HEK293 (cell line): ENCODE data around the gene HMCN2.

Experiments
- CTCF ChIA-PET: fragments of 350-600 bp; formaldehyde crosslinking; extraction: SDS; loops from one replicate; lab custom pipeline; 2021; ENCODE audit warnings: antibody characterized with exemption; lab: Yijun Ruan, JAX
- POLR2A ChIA-PET: fragments of 300-600 bp; formaldehyde crosslinking; extraction: SDS; loops from one replicate; lab custom pipeline; 2020; ENCODE audit warnings: antibody characterized with exemption, inconsistent platforms; lab: Yijun Ruan, JAX
- H3K27ac ChIP-seq: fragments of 200-500 bp; sonication (Bioruptor generic); 2 replicates; pipeline ENCODE4 v1.5.1; 2014; ENCODE audit warnings: low read depth, low read length, control low read depth, inconsistent platforms; ENCODE audit errors: extremely low read depth
- H3K36me3 ChIP-seq, 2 experiments: fragments of 200-500 bp in 1 of 2; sonication (Bioruptor generic) in 1 of 2; 1 replicate in 1 of 2; 2 replicates in 1 of 2; pipeline ENCODE4 v1.5.1; 2014 to 2017; ENCODE audit warnings: inconsistent platforms in 2 of 2, low read length in 2 of 2; ENCODE audit not compliant: control insufficient read depth in 2 of 2, insufficient read depth in 1 of 2
- H3K4me1 ChIP-seq: fragments of 200-500 bp; sonication (Bioruptor generic); 2 replicates; pipeline ENCODE4 v1.5.1; 2014; ENCODE audit warnings: mild to moderate bottlenecking, low read length, inconsistent platforms; ENCODE audit not compliant: control insufficient read depth, insufficient read depth
- H3K4me3 ChIP-seq: 2 replicates; pipeline ENCODE4 v1.5.1; 2011; ENCODE audit warnings: low read depth, mild to moderate bottlenecking, control low read depth, low read length, moderate library complexity
- H3K9me3 ChIP-seq: fragments of 200-500 bp; sonication (Bioruptor generic); 2 replicates; pipeline ENCODE4 v1.5.1; 2014; ENCODE audit warnings: low read depth, low read length, inconsistent platforms; ENCODE audit not compliant: control insufficient read depth, insufficient read depth
- EGR2 ChIP-seq: fragments of 450-650 bp; formaldehyde crosslinking; IDR thresholded peaks from 2 replicates; pipeline ENCODE4 v1.5.1; 2016; ENCODE audit warnings: low read depth, missing biosample characterization, missing genetic modification characterization
- GLI4 ChIP-seq: fragments of 450-650 bp; formaldehyde crosslinking; IDR thresholded peaks from 2 replicates; pipeline ENCODE4 v1.5.1; 2016; ENCODE audit warnings: missing biosample characterization, missing genetic modification characterization
- GLIS2 ChIP-seq: fragments of 450-650 bp; formaldehyde crosslinking; IDR thresholded peaks from 2 replicates; pipeline ENCODE4 v1.5.1; 2016; ENCODE audit warnings: missing biosample characterization, missing genetic modification characterization
- HOXC10 ChIP-seq: sonication (generic); formaldehyde crosslinking; IDR thresholded peaks from 2 replicates; pipeline ENCODE4 v1.8.1; 2023; ENCODE audit warnings: mild to moderate bottlenecking, missing genetic modification reagents
- KLF8 ChIP-seq: fragments of 450-650 bp; formaldehyde crosslinking; IDR thresholded peaks from 2 replicates; pipeline ENCODE4 v1.5.1; 2016; ENCODE audit warnings: missing biosample characterization, missing genetic modification characterization
- MYNN ChIP-seq: fragments of 450-650 bp; formaldehyde crosslinking; IDR thresholded peaks from 2 replicates; pipeline ENCODE4 v1.5.1; 2016; ENCODE audit warnings: missing biosample characterization, missing genetic modification characterization, borderline replicate concordance
- PATZ1 ChIP-seq: fragments of 450-650 bp; formaldehyde crosslinking; IDR thresholded peaks from 2 replicates; pipeline ENCODE4 v1.5.1; 2016; ENCODE audit warnings: missing biosample characterization, missing genetic modification characterization
- PRDM1 ChIP-seq: fragments of 450-650 bp; formaldehyde crosslinking; IDR thresholded peaks from 2 replicates; pipeline ENCODE4; 2016; ENCODE audit warnings: missing biosample characterization, missing genetic modification characterization
- RBAK ChIP-seq: fragments of 450-650 bp; formaldehyde crosslinking; IDR thresholded peaks from 2 replicates; pipeline ENCODE4 v1.5.1; 2016; ENCODE audit warnings: missing biosample characterization, missing genetic modification characterization
- WT1 ChIP-seq: fragments of 450-650 bp; formaldehyde crosslinking; IDR thresholded peaks from 2 replicates; pipeline ENCODE4 v1.5.1; 2016; ENCODE audit warnings: missing biosample characterization, missing genetic modification characterization
- ZBTB17 ChIP-seq: fragments of 450-650 bp; formaldehyde crosslinking; IDR thresholded peaks from 2 replicates; pipeline ENCODE4 v1.5.1; 2016; ENCODE audit warnings: missing biosample characterization, missing genetic modification characterization
- ZNF174 ChIP-seq: fragments of 450-650 bp; formaldehyde crosslinking; IDR thresholded peaks from 2 replicates; pipeline ENCODE4 v1.5.0; 2017; ENCODE audit warnings: missing biosample characterization, mild to moderate bottlenecking, missing genetic modification characterization
- ZNF24 ChIP-seq: fragments of 450-650 bp; formaldehyde crosslinking; IDR thresholded peaks from 2 replicates; pipeline ENCODE4 v1.5.1; 2016; ENCODE audit warnings: missing biosample characterization, missing genetic modification characterization
- ZNF391 ChIP-seq: fragments of 450-650 bp; formaldehyde crosslinking; IDR thresholded peaks from 2 replicates; pipeline ENCODE4 v1.5.1; 2016; ENCODE audit warnings: low read depth, missing biosample characterization, missing genetic modification characterization, borderline replicate concordance
- ZNF404 ChIP-seq: fragments of 450-650 bp; formaldehyde crosslinking; IDR thresholded peaks from 2 replicates; pipeline ENCODE4 v1.5.1; 2017; ENCODE audit warnings: missing biosample characterization, missing genetic modification characterization
- ZNF416 ChIP-seq: fragments of 450-650 bp; formaldehyde crosslinking; IDR thresholded peaks from 2 replicates; pipeline ENCODE4 v1.5.1; 2016; ENCODE audit warnings: missing biosample characterization, missing genetic modification characterization
- ZNF433 ChIP-seq: fragments of 450-650 bp; formaldehyde crosslinking; IDR thresholded peaks from 2 replicates; pipeline ENCODE4 v1.5.1; 2016; ENCODE audit warnings: missing biosample characterization, missing genetic modification characterization, low read depth
- ZNF510 ChIP-seq: fragments of 450-650 bp; formaldehyde crosslinking; IDR thresholded peaks from 2 replicates; pipeline ENCODE4 v1.5.1; 2018; ENCODE audit warnings: mild to moderate bottlenecking, missing genetic modification characterization, missing biosample characterization; ENCODE audit not compliant: insufficient replicate concordance
- ZNF513 ChIP-seq: fragments of 450-650 bp; IDR thresholded peaks from 2 replicates; pipeline ENCODE4 v1.5.1; 2018; ENCODE audit warnings: missing biosample characterization, missing genetic modification characterization
- ZNF548 ChIP-seq: fragments of 450-650 bp; formaldehyde crosslinking; IDR thresholded peaks from 2 replicates; pipeline ENCODE4 v1.5.1; 2016; ENCODE audit warnings: missing biosample characterization, missing genetic modification characterization
- ZNF596 ChIP-seq: fragments of 450-650 bp; IDR thresholded peaks from 2 replicates; pipeline ENCODE4 v1.5.0; 2018; ENCODE audit warnings: missing biosample characterization, mild to moderate bottlenecking, missing genetic modification characterization, moderate library complexity
- ZNF677 ChIP-seq: fragments of 450-650 bp; IDR thresholded peaks from 2 replicates; pipeline ENCODE4 v1.5.0; 2018; ENCODE audit warnings: missing biosample characterization, mild to moderate bottlenecking, missing genetic modification characterization, moderate library complexity
- ZNF747 ChIP-seq: fragments of 450-650 bp; formaldehyde crosslinking; IDR thresholded peaks from 2 replicates; pipeline ENCODE4 v1.5.1; 2016; ENCODE audit warnings: missing biosample characterization, missing genetic modification characterization
- ZSCAN18 ChIP-seq: fragments of 450-650 bp; formaldehyde crosslinking; IDR thresholded peaks from 2 replicates; pipeline ENCODE4 v1.5.1; 2016; ENCODE audit warnings: missing biosample characterization, missing genetic modification characterization
- TF ChIP-seq, protein P1 (sequence below): fragments of 450-650 bp; formaldehyde crosslinking; IDR thresholded peaks from 2 replicates; pipeline ENCODE4 v1.5.1; 2017; ENCODE audit warnings: missing biosample characterization, missing genetic modification characterization

Gene HMCN2

GRCh38 chr9:130480673-130481072 is 215.1 kb downstream of the HMCN2 start:
- CTCF ChIA-PET, result interaction anchor here (0.6 to 1.2 kb wide), 3 partner anchors 27 to 209 kb away, joined by 3 read pairs; no protein-coding TSS in a partner anchor
- no peak for TF ChIP-seq RBAK (tag by site-specific recombination)
- no peak for TF ChIP-seq ZNF747 (tag by site-specific recombination)
- TF ChIP-seq MYNN, result no peak
- no peak for TF ChIP-seq GLI4 (tag by site-specific recombination)
- TF ChIP-seq ZNF596 (tag by site-specific recombination), result no peak
- TF ChIP-seq KLF8 (tag by site-specific recombination), result no peak
- no peak for TF ChIP-seq ZNF510 (tag by site-specific recombination)
- no peak for TF ChIP-seq HOXC10 (CRISPR knock-in tag)
- TF ChIP-seq ZNF416 (tag by site-specific recombination), result no peak
- no peak for TF ChIP-seq PATZ1 (tag by site-specific recombination)
- TF ChIP-seq ZNF677, result no peak
- TF ChIP-seq, all 188 proteins: peak for 0
- peaks cover 0 to 21% of the 10 kb centered on the region in 2 experiments; a peak in 1 of 3 replicates for H3K36me3 ChIP-seq
- no peak overlapping the region for H3K4me3 ChIP-seq
- no peaks in the 10 kb centered on the region for H3K4me1 ChIP-seq
- POLR2A ChIA-PET, result no interaction called here
- no peak overlapping the region for H3K27ac ChIP-seq
- H3K9me3 ChIP-seq, result no peaks in the 10 kb centered on the region

DNA sequence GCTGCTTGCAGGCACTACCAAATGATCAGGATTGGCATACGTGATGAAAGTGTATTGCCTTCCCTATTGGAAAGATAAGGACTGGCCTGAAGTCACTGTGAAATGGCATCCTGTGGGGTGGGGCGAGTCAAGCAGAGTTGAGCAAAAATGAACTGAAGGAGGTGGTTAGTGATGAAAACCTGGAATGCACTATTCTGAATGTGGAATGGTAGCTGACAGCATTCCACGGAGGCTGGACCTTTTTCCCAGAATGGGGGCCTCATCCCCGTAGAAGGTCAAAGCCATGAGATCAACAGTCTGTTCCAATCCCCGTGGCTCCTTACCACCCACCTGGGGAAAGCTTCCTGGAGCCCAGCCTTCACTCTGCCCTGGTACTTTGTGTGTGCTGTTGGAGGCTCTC is 216.9 kb downstream of the HMCN2 start:
- ChIA-PET CTCF (interaction anchor here (0.6 to 1.9 kb wide), 5 partner anchors 21 to 384 kb away, joined by 3 to 7 read pairs (median 4); no protein-coding TSS in a partner anchor), POLR2A (no interaction called here)

GRCh38 chr9:130483371-130483971 is 217.9 kb downstream of the HMCN2 start:
- ChIA-PET CTCF (interaction anchor here (0.6 to 1.9 kb wide), 3 partner anchors 23 to 383 kb away, joined by 3 to 6 read pairs (median 3); no protein-coding TSS in a partner anchor), POLR2A (no interaction called here)
- H3K27ac ChIP-seq, result no peak overlapping the region
- H3K4me1 ChIP-seq, result no peaks in the 10 kb centered on the region
- no peaks in the 10 kb centered on the region for H3K9me3 ChIP-seq
- no peak overlapping the region for H3K4me3 ChIP-seq
- peaks cover 0 to 13% of the 10 kb centered on the region in 2 experiments; a peak in 1 of 3 replicates for H3K36me3 ChIP-seq
- TF ChIP-seq ZNF174 (no peak), ZNF513 (tag by site-specific recombination) (no peak), EGR2 (tag by site-specific recombination) (peak; percentile 68), PRDM1 (tag by site-specific recombination) (peak; percentile 81), ZNF433 (tag by site-specific recombination) (no peak), WT1 (peak; percentile 53; the same call in 1 of the 2 replicates), ZNF24 (no peak), ZNF391 (tag by site-specific recombination) (no peak), ZNF548 (tag by site-specific recombination) (no peak), GLIS2 (tag by site-specific recombination) (no peak), ZNF404 (tag by site-specific recombination) (no peak)
- TF ChIP-seq, protein P1, sequence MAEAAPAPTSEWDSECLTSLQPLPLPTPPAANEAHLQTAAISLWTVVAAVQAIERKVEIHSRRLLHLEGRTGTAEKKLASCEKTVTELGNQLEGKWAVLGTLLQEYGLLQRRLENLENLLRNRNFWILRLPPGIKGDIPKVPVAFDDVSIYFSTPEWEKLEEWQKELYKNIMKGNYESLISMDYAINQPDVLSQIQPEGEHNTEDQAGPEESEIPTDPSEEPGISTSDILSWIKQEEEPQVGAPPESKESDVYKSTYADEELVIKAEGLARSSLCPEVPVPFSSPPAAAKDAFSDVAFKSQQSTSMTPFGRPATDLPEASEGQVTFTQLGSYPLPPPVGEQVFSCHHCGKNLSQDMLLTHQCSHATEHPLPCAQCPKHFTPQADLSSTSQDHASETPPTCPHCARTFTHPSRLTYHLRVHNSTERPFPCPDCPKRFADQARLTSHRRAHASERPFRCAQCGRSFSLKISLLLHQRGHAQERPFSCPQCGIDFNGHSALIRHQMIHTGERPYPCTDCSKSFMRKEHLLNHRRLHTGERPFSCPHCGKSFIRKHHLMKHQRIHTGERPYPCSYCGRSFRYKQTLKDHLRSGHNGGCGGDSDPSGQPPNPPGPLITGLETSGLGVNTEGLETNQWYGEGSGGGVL, result peak; percentile 63

More for the DNA sequence above, 216.9 kb downstream of the HMCN2 start:
- Histone ChIP-seq H3K9me3 (no peaks in the 10 kb centered on the region), H3K27ac (no peak overlapping the region), H3K4me3 (no peak overlapping the region), H3K36me3 (peaks cover 0 to 14% of the 10 kb centered on the region in 2 experiments; a peak in 1 of 3 replicates), H3K4me1 (no peaks in the 10 kb centered on the region)
- TF ChIP-seq ZBTB17, result 0 out of 2 replicates have a peak, but pooled peaks have one; percentile 85
- TF ChIP-seq ZSCAN18 (tag by site-specific recombination), result no peak
